GM06990 (cell line): ENCODE measurements around the gene MYMK.

Experiments
- DNase-seq: peaks from one replicate; pipeline ENCODE4 v3.0.0-alpha.2; 2011; ENCODE audit not compliant: insufficient read length; ENCODE audit errors: extremely low read depth
- H3K27me3 ChIP-seq: replicated peaks from 2 replicates; pipeline ENCODE4 v1.6.0; 2011; ENCODE audit warnings: low read length; ENCODE audit not compliant: control insufficient read depth, insufficient read depth
- H3K36me3 ChIP-seq: 2 replicates; pipeline ENCODE4 v1.5.1; 2011; ENCODE audit warnings: low read length; ENCODE audit not compliant: control insufficient read depth, insufficient read depth
- H3K4me3 ChIP-seq: replicated peaks from 2 replicates; pipeline ENCODE4 v1.5.1; 2011; ENCODE audit warnings: low read depth, mild to moderate bottlenecking, control low read depth, low read length
- TF ChIP-seq, protein P1 (sequence below): IDR thresholded peaks from 2 replicates; pipeline ENCODE4 v1.5.1; 2011; ENCODE audit warnings: low read length, control low read depth, mild to moderate bottlenecking, inconsistent platforms; ENCODE audit not compliant: insufficient read depth, poor library complexity, severe bottlenecking

MYMK gene

DNA sequence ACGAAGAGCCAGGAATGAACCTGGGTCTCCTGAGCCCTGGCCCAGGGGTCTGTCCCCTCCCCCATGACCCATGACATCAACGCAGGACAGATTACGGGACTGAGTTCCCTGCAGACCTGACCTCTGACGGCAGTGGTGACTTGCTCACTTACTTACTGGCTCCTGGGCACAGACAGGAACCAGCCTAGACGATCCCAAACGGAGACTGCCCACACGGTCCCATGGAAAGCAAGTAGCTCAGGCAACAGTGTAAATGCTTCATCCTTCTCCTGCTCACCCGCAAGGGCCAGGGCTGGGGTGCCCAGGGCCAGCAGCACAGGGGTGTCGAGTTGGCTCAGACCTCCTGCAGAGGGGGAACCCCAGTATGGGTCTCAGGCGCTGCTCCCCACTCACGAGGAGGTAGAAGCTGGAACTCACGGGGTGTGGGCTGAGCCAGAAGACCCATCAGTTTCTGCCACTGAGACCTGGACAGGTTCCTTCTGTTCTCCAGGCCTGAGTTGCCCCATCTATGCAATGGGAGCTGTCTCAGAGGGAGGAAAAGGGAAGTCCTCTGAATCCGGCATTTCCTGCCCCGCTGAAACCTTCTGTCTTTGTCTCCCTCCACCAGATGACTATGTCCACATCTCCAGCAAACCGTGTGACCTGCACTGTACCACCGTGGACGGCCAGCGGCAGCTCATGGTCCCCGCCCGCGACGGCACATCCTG is 15.4 kb upstream of the MYMK start:
- TF ChIP-seq, protein P1, sequence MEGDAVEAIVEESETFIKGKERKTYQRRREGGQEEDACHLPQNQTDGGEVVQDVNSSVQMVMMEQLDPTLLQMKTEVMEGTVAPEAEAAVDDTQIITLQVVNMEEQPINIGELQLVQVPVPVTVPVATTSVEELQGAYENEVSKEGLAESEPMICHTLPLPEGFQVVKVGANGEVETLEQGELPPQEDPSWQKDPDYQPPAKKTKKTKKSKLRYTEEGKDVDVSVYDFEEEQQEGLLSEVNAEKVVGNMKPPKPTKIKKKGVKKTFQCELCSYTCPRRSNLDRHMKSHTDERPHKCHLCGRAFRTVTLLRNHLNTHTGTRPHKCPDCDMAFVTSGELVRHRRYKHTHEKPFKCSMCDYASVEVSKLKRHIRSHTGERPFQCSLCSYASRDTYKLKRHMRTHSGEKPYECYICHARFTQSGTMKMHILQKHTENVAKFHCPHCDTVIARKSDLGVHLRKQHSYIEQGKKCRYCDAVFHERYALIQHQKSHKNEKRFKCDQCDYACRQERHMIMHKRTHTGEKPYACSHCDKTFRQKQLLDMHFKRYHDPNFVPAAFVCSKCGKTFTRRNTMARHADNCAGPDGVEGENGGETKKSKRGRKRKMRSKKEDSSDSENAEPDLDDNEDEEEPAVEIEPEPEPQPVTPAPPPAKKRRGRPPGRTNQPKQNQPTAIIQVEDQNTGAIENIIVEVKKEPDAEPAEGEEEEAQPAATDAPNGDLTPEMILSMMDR = no peak
- H3K4me3 ChIP-seq = no peak overlapping the region
- H3K36me3 ChIP-seq = no peaks in the 10 kb centered on the region
- peaks cover 4% of the 10 kb centered on the region for H3K27me3 ChIP-seq
- no peak for DNase-seq

DNA sequence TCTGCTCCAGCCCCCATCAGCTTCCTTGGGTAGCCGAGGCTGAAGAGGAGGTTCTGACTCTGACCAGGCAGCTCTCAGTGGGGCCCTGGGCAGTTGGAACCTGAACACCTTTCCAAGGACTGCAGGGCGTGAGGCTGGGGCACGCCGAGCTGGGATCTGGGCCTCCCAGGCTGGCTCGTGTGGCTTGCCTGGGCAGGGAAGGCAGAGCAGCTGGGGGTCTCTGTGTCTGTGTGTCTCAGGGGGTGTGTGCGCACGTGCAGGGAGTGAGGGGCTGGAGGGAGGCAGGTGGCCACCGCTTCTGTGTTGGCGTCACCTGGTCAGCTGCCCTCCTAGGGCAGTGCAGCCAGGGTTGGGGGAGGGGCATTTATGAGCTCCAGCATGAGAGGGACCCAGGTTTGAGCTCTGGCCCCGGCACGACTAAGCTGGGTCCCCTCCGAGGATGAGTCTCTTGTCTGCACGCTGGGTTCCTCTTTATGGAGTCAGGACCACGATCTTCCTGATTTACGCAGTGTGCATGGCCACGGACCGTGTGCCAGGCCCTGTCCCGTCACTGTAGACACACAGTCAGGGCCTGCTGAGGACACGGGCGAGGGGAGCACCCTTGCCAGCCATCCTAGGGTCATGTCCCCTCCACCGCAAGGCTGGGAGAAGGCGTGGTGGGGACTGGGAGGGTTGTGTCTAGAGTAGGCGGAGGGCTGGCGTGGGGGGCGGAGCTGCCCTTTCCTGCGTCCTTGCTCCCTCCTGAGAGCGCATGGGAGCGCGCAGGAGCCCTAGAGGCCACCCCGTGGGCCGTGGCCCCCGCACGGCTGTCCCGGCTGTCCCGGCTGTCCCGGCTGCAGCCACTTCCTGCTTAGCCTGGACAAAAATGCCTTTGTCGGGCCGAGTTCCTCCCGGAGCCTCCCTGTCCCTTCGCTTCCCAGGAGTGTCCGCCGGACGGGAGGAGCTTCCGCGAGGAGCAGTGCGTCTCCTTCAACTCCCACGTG is 14.4 kb upstream of the MYMK start:
- Histone ChIP-seq H3K4me3 (no peak overlapping the region), H3K27me3 (peaks cover 4% of the 10 kb centered on the region), H3K36me3 (no peaks in the 10 kb centered on the region)
- DNase-seq = no peak
- TF ChIP-seq, protein P1 = no peak

DNA sequence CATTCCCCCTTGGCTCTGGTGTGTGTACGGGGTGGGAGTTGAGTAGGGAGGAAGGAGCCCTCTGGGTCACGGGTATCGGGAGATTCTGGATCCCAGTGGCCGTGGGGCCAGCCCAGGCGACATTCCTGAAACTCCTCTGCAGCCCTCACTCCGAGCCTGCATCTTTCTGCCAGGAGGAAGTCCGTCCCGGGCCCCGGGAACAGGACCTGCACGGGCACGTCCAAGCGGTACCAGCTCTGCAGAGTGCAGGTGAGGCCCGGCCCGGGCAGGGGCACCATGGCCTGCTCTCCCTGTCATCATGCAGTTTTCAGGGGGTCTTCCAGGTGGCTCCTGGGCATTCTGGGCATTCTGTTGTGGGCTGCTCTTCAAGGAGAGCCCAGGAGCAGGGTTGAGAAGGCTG is 13.4 kb upstream of the MYMK start:
- H3K4me3 ChIP-seq = no peak overlapping the region
- peaks cover 4% of the 10 kb centered on the region for H3K27me3 ChIP-seq
- TF ChIP-seq, protein P1 = no peak
- DNase-seq = no peak
- H3K36me3 ChIP-seq = no peaks in the 10 kb centered on the region

DNA sequence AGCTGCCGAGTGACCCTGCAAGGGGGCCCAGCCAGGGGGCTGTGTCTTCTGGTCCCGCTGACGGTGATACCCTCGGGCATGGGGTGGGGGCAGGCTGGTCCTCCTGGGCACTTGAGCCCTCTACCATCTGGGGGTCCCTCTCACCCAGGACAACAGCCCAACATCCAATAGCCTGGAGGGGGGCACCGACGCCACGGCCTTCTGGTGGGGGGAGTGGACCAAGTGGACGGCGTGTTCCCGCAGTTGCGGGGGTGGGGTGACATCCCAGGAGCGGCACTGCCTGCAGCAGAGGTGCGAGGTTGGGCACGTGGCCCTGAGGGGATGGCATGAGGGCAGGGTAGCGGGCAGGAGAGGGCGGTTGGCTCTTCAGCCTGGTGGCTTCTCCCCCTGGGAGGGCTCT is 12.5 kb upstream of the MYMK start:
- H3K27me3 ChIP-seq = peaks cover 4% of the 10 kb centered on the region
- TF ChIP-seq, protein P1 = no peak
- DNase-seq = no peak

DNA sequence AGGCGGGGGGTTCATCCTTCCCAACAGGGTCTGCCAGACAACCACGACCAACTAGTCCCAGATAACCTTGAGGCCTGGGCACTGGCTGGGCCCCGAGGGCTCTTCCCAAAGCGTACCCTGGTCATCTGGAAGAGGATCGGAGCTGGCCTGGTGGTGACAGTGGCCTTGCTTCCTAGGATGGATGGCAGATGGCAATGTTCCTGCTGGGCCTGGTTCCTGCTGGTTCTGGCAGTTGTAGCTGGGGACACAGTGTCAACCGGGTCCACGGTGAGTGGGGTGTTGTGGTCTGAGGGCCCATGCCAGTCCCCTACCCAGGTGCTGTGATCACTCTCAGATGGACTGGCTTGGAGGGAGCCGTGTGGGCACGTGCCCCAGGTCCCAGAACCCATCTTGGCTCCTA is 11.8 kb upstream of the MYMK start:
- Histone ChIP-seq H3K4me3 (no peak overlapping the region), H3K36me3 (no peaks in the 10 kb centered on the region), H3K27me3 (peaks cover 4% of the 10 kb centered on the region)
- TF ChIP-seq, protein P1 = no peak
- DNase-seq = no peak

More for the DNA sequence above, 12.5 kb upstream of the MYMK start:
- Histone ChIP-seq H3K4me3 (no peak overlapping the region), H3K36me3 (no peaks in the 10 kb centered on the region)
